ENCODE data around the gene DOK4.
"Not testable (repeated sequence)": the region's sequence is repeated elsewhere in the genome, so short reads cannot be mapped to it uniquely, and the experiment has no call there.

DOK4 gene

GRCh38 chr16:57501492-57501891, 15.2 kb upstream of the DOK4 start:
- DNase-seq (ENCODE audit: low read depth), result no peak

- DNase-seq (ENCODE audit: low read depth), result no peak
Measured at GRCh38 chr16:57500578-57501111, 14.4 kb upstream of the DOK4 start.

- DNase-seq (ENCODE audit: low read depth), result not testable (repeated sequence)
Measured at GRCh38 chr16:57499941-57500340, 13.6 kb upstream of the DOK4 start.

GRCh38 chr16:57498031-57498430, 11.7 kb upstream of the DOK4 start:
- DNase-seq (ENCODE audit: low read depth), result no peak

- DNase-seq (ENCODE audit: low read depth), result no peak
Measured at GRCh38 chr16:57497121-57497520, 10.8 kb upstream of the DOK4 start.

GRCh38 chr16:57493767-57494166, 7.5 kb upstream of the DOK4 start:
- no peak for DNase-seq (ENCODE audit: low read depth)

- no peak for DNase-seq (ENCODE audit: low read depth)
Measured at GRCh38 chr16:57489229-57489628, 2.9 kb upstream of the DOK4 start.

GRCh38 chr16:57486858-57487834, 853 bp upstream of the DOK4 start:
- no peak for DNase-seq (ENCODE audit: low read depth)

GRCh38 chr16:57485091-57485915, 990 bp downstream of the DOK4 start:
- DNase-seq (ENCODE audit: low read depth), result no peak

GRCh38 chr16:57484515-57485005, 1.7 kb downstream of the DOK4 start:
- no peak for DNase-seq (ENCODE audit: low read depth)

- no peak for DNase-seq (ENCODE audit: low read depth)
Measured at GRCh38 chr16:57483725-57484514, 2.4 kb downstream of the DOK4 start.

- no peak for DNase-seq (ENCODE audit: low read depth)
Measured at GRCh38 chr16:57482845-57483545, 3.3 kb downstream of the DOK4 start.

GRCh38 chr16:57481421-57481820, 4.9 kb downstream of the DOK4 start:
- DNase-seq (ENCODE audit: low read depth), result no peak

- no peak for DNase-seq (ENCODE audit: low read depth)
Measured at GRCh38 chr16:57480754-57481230, 5.5 kb downstream of the DOK4 start.

- peak; percentile 33 for DNase-seq (ENCODE audit: low read depth)
Measured at GRCh38 chr16:57479976-57480753, 6.1 kb downstream of the DOK4 start.

- DNase-seq (ENCODE audit: low read depth), result peak; percentile 50
Measured at GRCh38 chr16:57479205-57479975, 6.9 kb downstream of the DOK4 start.

- DNase-seq (ENCODE audit: low read depth), result no peak
Measured at GRCh38 chr16:57478396-57479204, 7.7 kb downstream of the DOK4 start.

GRCh38 chr16:57477531-57478202, 8.6 kb downstream of the DOK4 start:
- DNase-seq (ENCODE audit: low read depth), result no peak

Data from HS-27A (cell line).